H1 (cell line): ENCODE data around the gene H6PD. TPM values are rescaled to one million over a fixed set of nuclear protein-coding genes. Genes with fewer than 3 reads are reported as not detected.

Source experiments
- BACH1 ChIP-seq: IDR thresholded peaks from 2 replicates; pipeline ENCODE4 v1.6.1; 2012; ENCODE audit warnings: low read length, improper control_type of control experiment
- CTBP2 ChIP-seq: IDR thresholded peaks from 2 replicates; pipeline ENCODE4 v1.7.0; 2011; ENCODE audit warnings: borderline replicate concordance, mild to moderate bottlenecking, moderate library complexity, mixed read lengths, low read length; ENCODE audit not compliant: insufficient read depth, insufficient read length
- EZH2 ChIP-seq: fragments of 200-600 bp; sonication (generic); IDR thresholded peaks from 2 replicates; pipeline ENCODE4 v1.7.1; 2012; ENCODE audit warnings: low read depth, mild to moderate bottlenecking, moderate library complexity, low read length, inconsistent platforms; ENCODE audit not compliant: severe bottlenecking
- polyA plus RNA-seq, 7 experiments: library from polyadenylated mRNA; depleted of rRNA in 3 of 7; stranded (reverse) in 5 of 7; unstranded in 2 of 7; fragments of >200 nt in 5 of 7; fragments of 200-250 nt in 2 of 7; gene quantifications; 1 replicate in 5 of 7; 2 replicates in 1 of 7; 4 replicates in 1 of 7; pipeline versions ENCODE4 v1.2.1 to v1.2.3, GENCODE V29; 2011 to 2013; ENCODE audit warnings: missing spikeins in 2 of 7, mixed read lengths in 2 of 7
- total RNA-seq: library from RNA; stranded (reverse); fragmentation: NEBNext Ultra II Directional; extraction: Animal tissue kit (Norgen Biotek cat#: 25700); gene quantifications from 2 replicates; pipeline ENCODE4 v1.2.1, GENCODE V29; 2021
- TF ChIP-seq, protein P1 (sequence below): fragments of 300-600 bp; sonication (generic); IDR thresholded peaks from 2 replicates; pipeline ENCODE4 v1.7.1; 2012; ENCODE audit warnings: low read length, moderate library complexity, mild to moderate bottlenecking, inconsistent platforms; ENCODE audit not compliant: insufficient replicate concordance

H6PD gene
- total and polyA plus RNA-seq, 2 of the 8 experiments (the other 6 are each of a cell fraction or from before 2014, with no cell fraction given): 3.6 to 3.8 TPM

- TF ChIP-seq, protein P1, sequence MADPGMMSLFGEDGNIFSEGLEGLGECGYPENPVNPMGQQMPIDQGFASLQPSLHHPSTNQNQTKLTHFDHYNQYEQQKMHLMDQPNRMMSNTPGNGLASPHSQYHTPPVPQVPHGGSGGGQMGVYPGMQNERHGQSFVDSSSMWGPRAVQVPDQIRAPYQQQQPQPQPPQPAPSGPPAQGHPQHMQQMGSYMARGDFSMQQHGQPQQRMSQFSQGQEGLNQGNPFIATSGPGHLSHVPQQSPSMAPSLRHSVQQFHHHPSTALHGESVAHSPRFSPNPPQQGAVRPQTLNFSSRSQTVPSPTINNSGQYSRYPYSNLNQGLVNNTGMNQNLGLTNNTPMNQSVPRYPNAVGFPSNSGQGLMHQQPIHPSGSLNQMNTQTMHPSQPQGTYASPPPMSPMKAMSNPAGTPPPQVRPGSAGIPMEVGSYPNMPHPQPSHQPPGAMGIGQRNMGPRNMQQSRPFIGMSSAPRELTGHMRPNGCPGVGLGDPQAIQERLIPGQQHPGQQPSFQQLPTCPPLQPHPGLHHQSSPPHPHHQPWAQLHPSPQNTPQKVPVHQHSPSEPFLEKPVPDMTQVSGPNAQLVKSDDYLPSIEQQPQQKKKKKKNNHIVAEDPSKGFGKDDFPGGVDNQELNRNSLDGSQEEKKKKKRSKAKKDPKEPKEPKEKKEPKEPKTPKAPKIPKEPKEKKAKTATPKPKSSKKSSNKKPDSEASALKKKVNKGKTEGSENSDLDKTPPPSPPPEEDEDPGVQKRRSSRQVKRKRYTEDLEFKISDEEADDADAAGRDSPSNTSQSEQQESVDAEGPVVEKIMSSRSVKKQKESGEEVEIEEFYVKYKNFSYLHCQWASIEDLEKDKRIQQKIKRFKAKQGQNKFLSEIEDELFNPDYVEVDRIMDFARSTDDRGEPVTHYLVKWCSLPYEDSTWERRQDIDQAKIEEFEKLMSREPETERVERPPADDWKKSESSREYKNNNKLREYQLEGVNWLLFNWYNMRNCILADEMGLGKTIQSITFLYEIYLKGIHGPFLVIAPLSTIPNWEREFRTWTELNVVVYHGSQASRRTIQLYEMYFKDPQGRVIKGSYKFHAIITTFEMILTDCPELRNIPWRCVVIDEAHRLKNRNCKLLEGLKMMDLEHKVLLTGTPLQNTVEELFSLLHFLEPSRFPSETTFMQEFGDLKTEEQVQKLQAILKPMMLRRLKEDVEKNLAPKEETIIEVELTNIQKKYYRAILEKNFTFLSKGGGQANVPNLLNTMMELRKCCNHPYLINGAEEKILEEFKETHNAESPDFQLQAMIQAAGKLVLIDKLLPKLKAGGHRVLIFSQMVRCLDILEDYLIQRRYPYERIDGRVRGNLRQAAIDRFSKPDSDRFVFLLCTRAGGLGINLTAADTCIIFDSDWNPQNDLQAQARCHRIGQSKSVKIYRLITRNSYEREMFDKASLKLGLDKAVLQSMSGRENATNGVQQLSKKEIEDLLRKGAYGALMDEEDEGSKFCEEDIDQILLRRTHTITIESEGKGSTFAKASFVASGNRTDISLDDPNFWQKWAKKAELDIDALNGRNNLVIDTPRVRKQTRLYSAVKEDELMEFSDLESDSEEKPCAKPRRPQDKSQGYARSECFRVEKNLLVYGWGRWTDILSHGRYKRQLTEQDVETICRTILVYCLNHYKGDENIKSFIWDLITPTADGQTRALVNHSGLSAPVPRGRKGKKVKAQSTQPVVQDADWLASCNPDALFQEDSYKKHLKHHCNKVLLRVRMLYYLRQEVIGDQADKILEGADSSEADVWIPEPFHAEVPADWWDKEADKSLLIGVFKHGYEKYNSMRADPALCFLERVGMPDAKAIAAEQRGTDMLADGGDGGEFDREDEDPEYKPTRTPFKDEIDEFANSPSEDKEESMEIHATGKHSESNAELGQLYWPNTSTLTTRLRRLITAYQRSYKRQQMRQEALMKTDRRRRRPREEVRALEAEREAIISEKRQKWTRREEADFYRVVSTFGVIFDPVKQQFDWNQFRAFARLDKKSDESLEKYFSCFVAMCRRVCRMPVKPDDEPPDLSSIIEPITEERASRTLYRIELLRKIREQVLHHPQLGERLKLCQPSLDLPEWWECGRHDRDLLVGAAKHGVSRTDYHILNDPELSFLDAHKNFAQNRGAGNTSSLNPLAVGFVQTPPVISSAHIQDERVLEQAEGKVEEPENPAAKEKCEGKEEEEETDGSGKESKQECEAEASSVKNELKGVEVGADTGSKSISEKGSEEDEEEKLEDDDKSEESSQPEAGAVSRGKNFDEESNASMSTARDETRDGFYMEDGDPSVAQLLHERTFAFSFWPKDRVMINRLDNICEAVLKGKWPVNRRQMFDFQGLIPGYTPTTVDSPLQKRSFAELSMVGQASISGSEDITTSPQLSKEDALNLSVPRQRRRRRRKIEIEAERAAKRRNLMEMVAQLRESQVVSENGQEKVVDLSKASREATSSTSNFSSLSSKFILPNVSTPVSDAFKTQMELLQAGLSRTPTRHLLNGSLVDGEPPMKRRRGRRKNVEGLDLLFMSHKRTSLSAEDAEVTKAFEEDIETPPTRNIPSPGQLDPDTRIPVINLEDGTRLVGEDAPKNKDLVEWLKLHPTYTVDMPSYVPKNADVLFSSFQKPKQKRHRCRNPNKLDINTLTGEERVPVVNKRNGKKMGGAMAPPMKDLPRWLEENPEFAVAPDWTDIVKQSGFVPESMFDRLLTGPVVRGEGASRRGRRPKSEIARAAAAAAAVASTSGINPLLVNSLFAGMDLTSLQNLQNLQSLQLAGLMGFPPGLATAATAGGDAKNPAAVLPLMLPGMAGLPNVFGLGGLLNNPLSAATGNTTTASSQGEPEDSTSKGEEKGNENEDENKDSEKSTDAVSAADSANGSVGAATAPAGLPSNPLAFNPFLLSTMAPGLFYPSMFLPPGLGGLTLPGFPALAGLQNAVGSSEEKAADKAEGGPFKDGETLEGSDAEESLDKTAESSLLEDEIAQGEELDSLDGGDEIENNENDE: no peak
- TF ChIP-seq CTBP2: no peak
- TF ChIP-seq EZH2: no peak
- TF ChIP-seq BACH1: no peak
- TF ChIP-seq, all 59 proteins: peak for 0
These were observed 84.7 kb downstream of the H6PD start (continued) for GRCh38 chr1:9319208-9319788.
